Thyroid gland (tissue), 4 donors: Measurements from ENCODE around the gene PKIB.

Experiments used
- CTCF ChIP-seq, 6 experiments: fragments of 200-600 bp in 3 of 6; fragments of 450-650 bp in 3 of 6; sonication (generic) in 3 of 6; IDR thresholded peaks; one replicate each; pipeline ENCODE4 v1.5.1; 2016 to 2019; ENCODE audit warnings: antibody characterized with exemption in 6 of 6, mild to moderate bottlenecking in 2 of 6, inconsistent platforms in 1 of 6, moderate library complexity in 1 of 6
- POLR2A ChIP-seq, 2 donors: fragments of 450-650 bp; IDR thresholded peaks; one replicate each; pipeline ENCODE4 v1.6.1; 2017; ENCODE audit warnings: antibody characterized with exemption in 2 of 2, mild to moderate bottlenecking in 2 of 2, moderate library complexity in 1 of 2

- TF ChIP-seq CTCF (IDR thresholded peaks at IDR 0.05) (no peak), POLR2A (IDR thresholded peaks at IDR 0.05) (no peak)
These were observed 82.8 kb downstream of the PKIB start for GRCh38 chr6:122692807-122693580.
